ENCODE data around the gene GRIN2C.

The GRIN2C gene

DNA sequence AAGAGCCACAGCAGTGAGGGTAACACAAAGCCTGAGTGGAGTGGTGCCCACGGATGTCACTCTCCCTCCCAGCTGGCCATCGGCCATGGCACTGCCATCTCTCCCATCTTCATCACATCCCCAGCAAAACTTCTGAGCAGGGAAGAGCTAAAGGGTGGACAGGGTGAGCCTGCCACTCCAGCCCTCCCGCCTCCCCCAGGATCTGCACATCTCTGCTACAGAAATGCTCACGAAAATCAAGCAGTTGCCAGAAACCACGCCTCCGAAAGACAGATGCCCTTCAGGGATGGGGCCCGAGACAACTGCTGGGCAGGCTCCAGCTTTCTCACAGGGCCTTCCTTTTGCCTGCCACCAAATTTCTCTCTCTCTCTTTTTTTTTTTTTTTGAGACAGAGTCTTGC is 3.6 kb downstream of the GRIN2C start:
- H3K4me3 ChIP-seq = no peak overlapping the region
- DNase-seq (ENCODE audit: low read depth, low spot score) = no peak
- TF ChIP-seq POLR2AphosphoS5 (IDR thresholded peaks at IDR 0.05; ENCODE audit: borderline replicate concordance, low read depth, low read length) (no peak), EZH2 (IDR thresholded peaks at IDR 0.05) (no peak), FOXP2 (optimal IDR thresholded peaks at IDR 0.05; ENCODE audit: control extremely low read depth, extremely low read length, insufficient read depth) (no peak)
- H3K9me3 ChIP-seq (ENCODE audit: low read depth, low read length) = no peaks in the 10 kb centered on the region
- no peak overlapping the region for H3K9ac ChIP-seq (ENCODE audit: insufficient read length)
- no peak overlapping the region for H3K27ac ChIP-seq
- H3K36me3 ChIP-seq (ENCODE audit: insufficient read depth, low read length) = no peaks in the 10 kb centered on the region

DNA sequence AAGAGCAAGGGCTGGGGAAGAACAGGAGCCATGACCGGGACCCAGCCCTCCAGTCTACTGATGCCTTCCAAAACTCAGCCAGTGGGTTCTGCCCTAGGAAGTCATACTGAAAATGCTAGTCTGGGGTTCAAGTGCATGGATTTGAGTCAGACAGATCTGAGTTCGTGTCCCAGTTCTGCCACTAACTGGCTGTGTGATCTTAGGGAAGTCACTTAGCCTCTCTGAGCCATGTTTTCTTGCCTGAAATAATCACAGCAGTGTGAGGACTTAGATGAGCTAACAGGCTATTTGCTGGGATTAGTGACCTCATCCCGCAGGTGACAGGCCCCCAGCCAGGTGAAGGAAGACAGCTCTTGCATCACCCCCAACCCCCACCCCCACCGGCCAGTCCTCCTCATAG is 4.4 kb downstream of the GRIN2C start:
- Histone ChIP-seq H3K9me3 (ENCODE audit: low read depth, low read length) (no peaks in the 10 kb centered on the region), H3K27ac (no peak overlapping the region), H3K9ac (ENCODE audit: insufficient read length) (no peak overlapping the region), H3K4me3 (no peak overlapping the region), H3K36me3 (ENCODE audit: insufficient read depth, low read length) (no peaks in the 10 kb centered on the region)
- TF ChIP-seq POLR2AphosphoS5 (IDR thresholded peaks at IDR 0.05; ENCODE audit: borderline replicate concordance, low read depth, low read length) (no peak), FOXP2 (optimal IDR thresholded peaks at IDR 0.05; ENCODE audit: control extremely low read depth, extremely low read length, insufficient read depth) (no peak), EZH2 (IDR thresholded peaks at IDR 0.05) (no peak)
- DNase-seq (ENCODE audit: low read depth, low spot score) = no peak

DNA sequence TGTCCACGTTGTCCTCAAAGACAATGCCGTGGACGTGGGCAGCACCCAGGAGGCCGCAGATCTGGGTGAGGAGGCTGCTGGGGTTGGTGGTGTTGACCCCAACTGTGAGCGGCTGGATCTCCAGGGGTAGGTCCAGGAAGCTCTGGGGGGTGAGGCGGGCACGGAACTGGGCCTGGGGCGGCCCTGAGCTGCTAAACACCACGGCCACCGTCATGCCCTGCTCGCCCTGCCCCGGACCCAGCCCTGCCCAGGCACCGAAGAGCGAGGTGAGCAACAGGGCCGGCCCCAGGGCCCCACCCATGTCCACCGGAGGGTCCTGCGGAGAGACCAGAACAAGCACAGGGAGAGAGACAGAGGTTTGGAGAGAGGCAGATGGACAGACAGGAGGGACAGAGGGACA is 4.9 kb downstream of the GRIN2C start:
- DNase-seq (ENCODE audit: low read depth, low spot score) = no peak
- Histone ChIP-seq H3K4me3 (no peak overlapping the region), H3K9me3 (ENCODE audit: low read depth, low read length) (no peaks in the 10 kb centered on the region), H3K36me3 (ENCODE audit: insufficient read depth, low read length) (no peaks in the 10 kb centered on the region), H3K9ac (ENCODE audit: insufficient read length) (no peak overlapping the region), H3K27ac (no peak overlapping the region)
- TF ChIP-seq FOXP2 (optimal IDR thresholded peaks at IDR 0.05; ENCODE audit: control extremely low read depth, extremely low read length, insufficient read depth) = no peak
- no peak for TF ChIP-seq EZH2 (IDR thresholded peaks at IDR 0.05)
- no peak for TF ChIP-seq POLR2AphosphoS5 (IDR thresholded peaks at IDR 0.05; ENCODE audit: borderline replicate concordance, low read depth, low read length)

DNA sequence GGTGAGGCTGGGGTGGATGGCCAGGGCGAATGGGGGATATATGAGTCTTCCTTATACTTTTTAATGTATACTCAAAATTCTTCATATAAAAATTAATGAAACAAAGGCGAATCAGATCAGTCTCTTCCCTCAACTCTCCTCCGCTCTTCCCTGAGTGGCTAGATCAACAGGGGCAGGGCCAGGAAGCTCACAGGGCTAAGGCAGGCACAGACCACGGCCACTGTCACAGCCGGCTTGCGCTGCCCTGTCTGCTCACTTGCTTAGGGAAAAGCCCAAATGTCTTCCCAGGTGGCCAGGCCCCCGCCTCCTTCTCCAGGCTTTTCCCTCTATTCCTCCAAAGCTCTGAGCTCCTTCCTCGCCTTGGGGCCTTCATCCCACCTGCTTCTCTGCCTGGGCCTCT is 6.0 kb downstream of the GRIN2C start:
- TF ChIP-seq EZH2 (IDR thresholded peaks at IDR 0.05) (no peak), FOXP2 (optimal IDR thresholded peaks at IDR 0.05; ENCODE audit: control extremely low read depth, extremely low read length, insufficient read depth) (no peak), POLR2AphosphoS5 (IDR thresholded peaks at IDR 0.05; ENCODE audit: borderline replicate concordance, low read depth, low read length) (no peak)

DNA sequence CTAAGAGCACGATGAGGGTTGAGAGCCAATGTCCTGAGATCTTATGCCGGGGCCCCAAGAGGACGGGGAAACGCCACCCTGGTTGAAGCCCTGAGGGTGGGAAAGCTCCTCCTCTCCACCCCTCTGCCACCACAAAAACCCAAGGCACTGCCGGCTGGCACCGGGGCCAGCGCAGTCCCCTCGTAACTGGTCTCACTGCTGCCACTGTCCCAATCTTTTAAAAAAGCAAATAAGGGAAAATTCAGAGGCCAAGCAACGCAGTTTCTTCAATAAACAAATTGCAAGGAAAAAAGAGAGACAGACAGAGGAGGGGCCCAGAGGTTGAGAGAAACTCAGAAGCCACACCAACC is 6.7 kb downstream of the GRIN2C start:
- no peak for DNase-seq (ENCODE audit: low read depth, low spot score)
- no peak overlapping the region for H3K27ac ChIP-seq
- H3K4me3 ChIP-seq = peak overlapping the region; percentile 72
- no peaks in the 10 kb centered on the region for H3K9me3 ChIP-seq (ENCODE audit: low read depth, low read length)
- no peak overlapping the region for H3K9ac ChIP-seq (ENCODE audit: insufficient read length)
- TF ChIP-seq POLR2AphosphoS5 (IDR thresholded peaks at IDR 0.05; ENCODE audit: borderline replicate concordance, low read depth, low read length) (no peak), FOXP2 (optimal IDR thresholded peaks at IDR 0.05; ENCODE audit: control extremely low read depth, extremely low read length, insufficient read depth) (no peak), EZH2 (IDR thresholded peaks at IDR 0.05) (no peak)
- no peaks in the 10 kb centered on the region for H3K36me3 ChIP-seq (ENCODE audit: insufficient read depth, low read length)

More for the DNA sequence above, 6.0 kb downstream of the GRIN2C start:
- no peak overlapping the region for H3K9ac ChIP-seq (ENCODE audit: insufficient read length)
- no peaks in the 10 kb centered on the region for H3K36me3 ChIP-seq (ENCODE audit: insufficient read depth, low read length)
- DNase-seq (ENCODE audit: low read depth, low spot score) = no peak
- no peak overlapping the region for H3K27ac ChIP-seq
- no peak overlapping the region for H3K4me3 ChIP-seq
- H3K9me3 ChIP-seq (ENCODE audit: low read depth, low read length) = no peaks in the 10 kb centered on the region

DNA sequence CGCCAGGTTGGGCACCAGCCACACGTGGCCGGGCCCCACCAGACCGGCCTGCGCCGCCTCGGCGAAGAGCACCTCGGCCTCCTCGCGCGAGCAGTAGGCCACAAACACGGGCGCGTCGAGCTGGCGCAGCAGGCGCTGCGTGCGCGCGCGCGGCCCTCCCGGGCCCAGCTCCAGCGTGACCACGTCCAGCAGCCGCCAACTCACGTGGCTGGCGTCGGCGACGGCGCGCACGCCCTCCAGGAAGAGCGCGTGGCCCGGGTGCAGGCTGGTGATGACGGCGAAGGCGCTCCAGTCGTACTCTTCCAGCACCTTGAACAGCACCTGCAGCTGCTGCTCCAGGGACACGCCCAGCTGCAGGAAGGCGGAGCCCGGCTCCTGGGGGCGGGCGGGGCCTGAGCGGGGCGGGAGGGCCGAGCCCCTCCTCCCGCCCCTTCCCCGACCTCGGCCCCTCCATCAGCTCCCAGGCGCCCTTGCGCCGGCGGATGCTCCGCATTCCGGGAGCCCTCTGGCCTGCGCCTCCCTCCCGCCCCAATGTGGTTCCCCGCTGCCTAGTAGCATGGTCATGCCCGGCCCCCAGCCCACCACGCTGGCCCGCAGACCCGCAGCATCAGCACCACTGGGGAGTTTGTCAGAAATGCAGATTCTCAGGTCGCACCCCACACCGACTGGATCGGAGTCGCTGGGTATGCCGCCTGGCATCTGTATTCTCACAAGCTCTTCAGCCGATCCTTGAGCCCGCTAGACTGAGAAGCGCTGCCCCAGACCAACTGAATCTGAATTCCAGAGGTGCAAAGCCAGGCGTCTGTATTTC is 7.2 kb downstream of the GRIN2C start:
- Histone ChIP-seq H3K36me3 (ENCODE audit: insufficient read depth, low read length) (no peaks in the 10 kb centered on the region), H3K4me3 (peak overlapping the region; percentile 72), H3K9me3 (ENCODE audit: low read depth, low read length) (no peaks in the 10 kb centered on the region), H3K9ac (ENCODE audit: insufficient read length) (no peak overlapping the region), H3K27ac (no peak overlapping the region)
- DNase-seq (ENCODE audit: low read depth, low spot score) = no peak
- TF ChIP-seq FOXP2 (optimal IDR thresholded peaks at IDR 0.05; ENCODE audit: control extremely low read depth, extremely low read length, insufficient read depth) (no peak), EZH2 (IDR thresholded peaks at IDR 0.05) (no peak), POLR2AphosphoS5 (IDR thresholded peaks at IDR 0.05; ENCODE audit: borderline replicate concordance, low read depth, low read length) (peak; percentile 71)

DNA sequence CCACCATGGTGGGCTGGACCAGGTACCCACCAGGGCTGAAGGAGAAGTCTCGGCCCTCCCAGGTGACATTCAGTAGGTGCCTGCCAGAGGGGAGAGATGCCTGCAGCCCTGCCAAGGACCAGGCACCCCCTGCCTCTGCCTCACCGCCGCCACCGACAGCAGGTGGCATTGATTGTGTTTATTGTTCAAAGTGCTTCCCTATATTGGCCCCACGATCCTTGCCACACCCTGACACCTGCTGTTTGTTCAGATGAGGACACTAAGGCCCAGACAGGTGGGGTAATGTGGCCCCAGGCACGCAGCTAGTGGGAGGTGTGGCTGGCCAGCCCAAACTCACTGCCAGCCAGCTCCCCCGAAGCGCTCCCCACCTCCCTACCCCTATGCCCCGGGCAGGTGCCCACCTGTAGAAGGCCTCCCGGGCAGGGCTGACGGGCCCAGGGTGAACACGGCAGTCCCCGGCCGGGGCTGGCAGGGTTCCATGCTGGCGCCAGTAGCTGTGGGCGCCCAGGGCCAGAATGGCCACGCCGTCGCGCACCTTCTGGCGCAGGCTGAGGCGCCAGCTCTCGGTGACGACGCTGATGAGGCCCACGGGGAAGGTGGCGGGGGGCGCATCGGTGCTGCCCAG is 8.0 kb downstream of the GRIN2C start:
- Histone ChIP-seq H3K9ac (ENCODE audit: insufficient read length) (no peak overlapping the region), H3K4me3 (no peak overlapping the region), H3K9me3 (ENCODE audit: low read depth, low read length) (no peaks in the 10 kb centered on the region), H3K36me3 (ENCODE audit: insufficient read depth, low read length) (no peaks in the 10 kb centered on the region), H3K27ac (no peak overlapping the region)
- no peak for DNase-seq (ENCODE audit: low read depth, low spot score)
- TF ChIP-seq FOXP2 (optimal IDR thresholded peaks at IDR 0.05; ENCODE audit: control extremely low read depth, extremely low read length, insufficient read depth) = no peak
- no peak for TF ChIP-seq EZH2 (IDR thresholded peaks at IDR 0.05)
- no peak for TF ChIP-seq POLR2AphosphoS5 (IDR thresholded peaks at IDR 0.05; ENCODE audit: borderline replicate concordance, low read depth, low read length)

DNA sequence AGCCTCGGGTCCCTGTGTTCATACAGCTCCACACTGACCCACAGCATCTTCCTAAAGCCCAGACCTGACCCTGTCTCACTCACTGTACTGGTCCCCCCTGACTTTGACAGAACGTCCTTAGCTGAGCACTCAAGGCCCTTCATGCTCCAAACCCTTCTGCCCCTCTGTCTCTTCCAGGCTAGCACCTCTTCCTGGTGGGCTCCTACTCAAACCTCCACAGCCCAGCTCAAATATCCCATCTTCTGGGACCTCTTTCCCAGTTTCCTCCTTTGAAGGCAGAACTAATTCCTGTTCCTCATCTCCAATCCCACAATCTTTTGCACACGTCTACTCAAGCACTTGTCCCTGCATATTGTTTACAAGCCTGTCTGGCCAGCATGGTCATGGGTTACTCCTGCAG is 8.8 kb downstream of the GRIN2C start:
- H3K9me3 ChIP-seq (ENCODE audit: low read depth, low read length) = no peaks in the 10 kb centered on the region

More for the DNA sequence above, 8.8 kb downstream of the GRIN2C start:
- TF ChIP-seq FOXP2 (optimal IDR thresholded peaks at IDR 0.05; ENCODE audit: control extremely low read depth, extremely low read length, insufficient read depth) (no peak), EZH2 (IDR thresholded peaks at IDR 0.05) (no peak), POLR2AphosphoS5 (IDR thresholded peaks at IDR 0.05; ENCODE audit: borderline replicate concordance, low read depth, low read length) (no peak)
- H3K4me3 ChIP-seq = no peak overlapping the region
- no peak overlapping the region for H3K9ac ChIP-seq (ENCODE audit: insufficient read length)
- no peaks in the 10 kb centered on the region for H3K36me3 ChIP-seq (ENCODE audit: insufficient read depth, low read length)
- no peak overlapping the region for H3K27ac ChIP-seq
- no peak for DNase-seq (ENCODE audit: low read depth, low spot score)

Measured in SK-N-MC (cell line).